ENCODE results near the gene PHF21A. TPM values are rescaled to one million over a fixed set of nuclear protein-coding genes. Genes with fewer than 3 reads are reported as not detected.

The PHF21A gene
- total and polyA plus RNA-seq, 10 of the 15 experiments (the other 5 are each of a cell fraction or from before 2014, with no cell fraction given) = 2.6 to 37.2 (median 16.0) TPM

DNA sequence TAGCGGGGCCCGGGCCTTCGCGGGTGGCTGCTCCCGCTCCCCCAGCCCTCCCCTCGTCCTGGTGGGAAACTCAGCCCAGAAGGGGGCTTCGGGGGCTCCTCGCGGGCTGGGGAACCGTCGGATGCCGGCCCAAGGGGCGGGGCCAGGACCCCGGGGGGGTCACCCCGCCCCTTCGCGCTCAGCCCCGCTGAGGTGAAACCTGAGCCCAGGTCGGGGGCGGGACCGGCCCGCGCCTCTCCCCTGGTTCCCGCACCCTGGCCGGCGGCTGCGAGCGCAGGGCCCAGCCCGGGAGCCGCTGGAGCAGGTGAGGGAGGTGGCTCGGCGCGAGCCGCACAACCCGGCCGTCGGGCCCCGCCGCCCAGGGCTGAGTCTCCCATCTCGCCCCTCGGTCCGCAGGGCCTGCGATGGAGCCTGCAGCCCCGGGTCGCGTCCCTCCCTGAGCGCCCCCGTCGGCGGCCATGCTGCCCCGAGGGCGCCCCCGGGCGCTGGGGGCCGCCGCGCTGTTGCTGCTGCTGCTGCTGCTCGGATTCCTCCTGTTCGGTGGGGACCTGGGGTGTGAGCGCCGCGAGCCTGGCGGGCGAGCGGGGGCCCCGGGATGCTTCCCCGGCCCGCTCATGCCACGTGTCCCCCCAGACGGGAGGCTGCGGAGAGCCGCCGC is 198.7 kb downstream of the PHF21A start, which contains the start of gene LARGE2:
Gene LARGE2 (plus strand): TSS at position 232 of the 658 bp plus-strand sequence. CDS start 227 bp downstream, at position 459.
- peaks cover 6 to 18% of the 10 kb centered on the region in 2 experiments; a peak in 3 of 4 replicates for H3K27me3 ChIP-seq (replicated peaks in 1 of 2; ENCODE audit: control insufficient read depth in 2 of 2, insufficient read depth in 2 of 2, low read length in 1 of 2)
- no peak within 1 kb of the TSS for H3K9ac ChIP-seq (ENCODE audit: control insufficient read depth, insufficient read depth, low read length)
- no peaks in the 10 kb centered on the region; the same call in 2 of the 3 replicates for H3K9me3 ChIP-seq (replicated peaks; ENCODE audit: control insufficient read depth, insufficient read depth, low read length)
- FAIRE-seq (no peak), DNase-seq (ENCODE audit: low read depth, low spot score) (no peak), ATAC-seq (no peak)
- ChIA-PET POLR2A (no interaction called here), SMC1A (ENCODE audit: uncharacterized antibody, unreplicated experiment) (no interaction called here), RAD21 (ENCODE audit: unreplicated experiment) (no interaction called here), CTCF (no interaction called here)
- BruUV-seq (replicated peaks) = no TSS peak
- H4K20me1 ChIP-seq (ENCODE audit: control insufficient read depth, insufficient read depth) = no peaks in the 10 kb centered on the region
- H3K4me1 ChIP-seq (ENCODE audit: control insufficient read depth, insufficient read depth, low read length) = peaks cover 5% of the 10 kb centered on the region
- H3K36me3 ChIP-seq (ENCODE audit: control insufficient read depth in 2 of 2, insufficient read depth in 2 of 2, low read length in 1 of 2) = no peaks in the 10 kb centered on the region
- TF ChIP-seq IKZF1 (conservative IDR thresholded peaks at IDR 0.05) = peak; percentile 67
- peak; percentile 6; the same call in 1 of the 2 replicates for TF ChIP-seq GATAD2B (conservative IDR thresholded peaks at IDR 0.05; ENCODE audit: low read depth)
- 0 out of 2 replicates have a peak, but pooled peaks have one; percentile 20 for TF ChIP-seq YY1 (IDR thresholded peaks at IDR 0.05; ENCODE audit: low read depth, low read length)
- TF ChIP-seq RB1 (IDR thresholded peaks at IDR 0.05; ENCODE audit: borderline replicate concordance) = no peak
- 5% methylated on average over 59 of the region's 73 CpGs for WGBS (ENCODE audit: insufficient coverage, insufficient replicate concordance, low lambda C conversion rate, missing lambda C conversion rate)
- intact Hi-C loops (cut with micrococcal nuclease; ENCODE audit: unreplicated experiment) = no loop called here
- H3K4me2 ChIP-seq (ENCODE audit: control insufficient read depth, insufficient read depth) = peak within 1 kb of the TSS; percentile 66; the same call in 1 of the 2 replicates
- no peak within 1 kb of the TSS for H3K27ac ChIP-seq (ENCODE audit: control insufficient read depth, insufficient read depth)
- no peak within 1 kb of the TSS for H2AFZ ChIP-seq (ENCODE audit: control insufficient read depth, low read depth, low read length)
- peak within 1 kb of the TSS; percentile 53; the same call in 1 of the 2 replicates for H3K4me3 ChIP-seq
- peaks cover 1% of the 10 kb centered on the region for H3K79me2 ChIP-seq (ENCODE audit: control insufficient read depth, insufficient read depth, low read length)
- in situ Hi-C loops (cut with MboI) = no loop called here

DNA sequence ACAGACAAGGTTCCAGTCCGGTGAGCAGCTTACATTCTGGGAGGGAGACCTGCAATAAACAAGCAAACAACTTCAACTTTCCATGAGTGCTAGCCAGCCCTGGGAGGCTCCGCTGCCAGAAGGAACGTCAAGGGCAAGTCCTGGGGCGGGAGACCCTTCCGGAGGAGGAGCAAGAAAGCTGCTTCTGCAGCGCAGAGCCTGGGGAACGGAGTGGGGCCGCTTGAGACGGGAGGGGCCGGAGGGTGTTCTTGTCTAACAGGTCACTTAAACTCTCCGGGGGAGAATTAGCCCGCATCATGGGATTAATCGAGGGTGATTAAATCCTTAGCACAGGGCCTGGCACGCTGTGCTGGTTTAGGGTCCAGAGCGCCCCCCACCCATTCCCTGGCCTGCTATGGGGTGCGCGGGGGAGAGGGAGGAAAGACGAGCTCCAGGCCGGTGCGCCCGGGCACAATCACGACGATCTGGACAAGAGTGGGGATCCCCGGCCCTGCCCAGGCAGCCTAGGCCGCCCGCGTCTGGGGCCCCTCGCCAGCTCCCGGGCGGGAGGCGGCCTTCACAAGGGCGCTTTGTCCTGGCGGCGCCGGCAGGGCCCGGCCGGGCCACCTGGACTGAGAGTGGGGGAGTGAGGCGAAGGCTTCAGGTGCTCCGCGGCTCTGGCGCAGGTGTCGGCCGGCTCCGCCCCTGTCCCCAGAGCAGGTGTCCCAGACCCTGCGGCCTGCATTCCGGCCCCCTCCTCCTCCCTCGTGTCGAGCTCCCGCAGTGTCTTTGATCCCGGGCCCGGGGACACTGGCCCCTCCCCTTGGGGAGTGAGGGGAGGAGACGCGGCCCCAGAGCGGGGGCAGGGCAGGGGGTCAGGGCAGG is 199.5 kb downstream of the PHF21A start:
- no peak overlapping the region; the same call in 1 of the 2 replicates for H3K4me3 ChIP-seq
- POLR2A ChIA-PET = no interaction called here
- TF ChIP-seq SUZ12 (IDR thresholded peaks at IDR 0.05; ENCODE audit: unreplicated experiment) (peak; percentile 94), HDGF (IDR thresholded peaks at IDR 0.05) (no peak)
- no peaks in the 10 kb centered on the region for H4K20me1 ChIP-seq (ENCODE audit: control insufficient read depth, insufficient read depth)
- no peak overlapping the region for H2AFZ ChIP-seq (ENCODE audit: control insufficient read depth, low read depth, low read length)
- no TSS peak for BruUV-seq (replicated peaks)
- DNase-seq (ENCODE audit: low read depth, low spot score) = no peak
- CTCF ChIA-PET = interaction anchor here (0.8 kb wide), 1 partner anchor 49 kb away, joined by 3 read pairs; no protein-coding TSS in a partner anchor
- no peak overlapping the region for H3K27ac ChIP-seq (ENCODE audit: control insufficient read depth, insufficient read depth)
- FAIRE-seq = no peak
- in situ Hi-C loops (cut with MboI) (no loop called here), intact Hi-C loops (cut with micrococcal nuclease; ENCODE audit: unreplicated experiment) (no loop called here)
- WGBS (ENCODE audit: insufficient coverage, insufficient replicate concordance, low lambda C conversion rate, missing lambda C conversion rate) = 44% methylated on average over 51 of the region's 54 CpGs
- SMC1A ChIA-PET (ENCODE audit: uncharacterized antibody, unreplicated experiment) = no interaction called here
- H3K4me2 ChIP-seq (ENCODE audit: control insufficient read depth, insufficient read depth) = peak overlapping the region; percentile 66; the same call in 1 of the 2 replicates
- ATAC-seq = no peak
- H3K79me2 ChIP-seq (ENCODE audit: control insufficient read depth, insufficient read depth, low read length) = peaks cover 9% of the 10 kb centered on the region
- H3K4me1 ChIP-seq (ENCODE audit: control insufficient read depth, insufficient read depth, low read length) = peaks cover 9% of the 10 kb centered on the region
- peaks cover 6 to 18% of the 10 kb centered on the region in 2 experiments; a peak in 3 of 4 replicates for H3K27me3 ChIP-seq (replicated peaks in 1 of 2; ENCODE audit: control insufficient read depth in 2 of 2, insufficient read depth in 2 of 2, low read length in 1 of 2)
- no peaks in the 10 kb centered on the region for H3K36me3 ChIP-seq (ENCODE audit: control insufficient read depth in 2 of 2, insufficient read depth in 2 of 2, low read length in 1 of 2)
- RAD21 ChIA-PET (ENCODE audit: unreplicated experiment) = interaction anchor here (0.6 kb wide), 1 partner anchor 13 kb away, joined by 4 read pairs; no protein-coding TSS in a partner anchor
- H3K9me3 ChIP-seq (replicated peaks; ENCODE audit: control insufficient read depth, insufficient read depth, low read length) = no peaks in the 10 kb centered on the region; the same call in 2 of the 3 replicates
- no peak overlapping the region for H3K9ac ChIP-seq (ENCODE audit: control insufficient read depth, insufficient read depth, low read length)

All from GM12878 (cell line).